GM12872 (cell line): ENCODE data around the gene ATP1B2.

Experiments
- CTCF ChIP-seq: IDR thresholded peaks from 3 replicates; pipeline ENCODE4 v1.5.1; 2011; ENCODE audit warnings: low read depth, mild to moderate bottlenecking, low read length, moderate library complexity; ENCODE audit not compliant: insufficient read depth

ATP1B2 gene

GRCh38 chr17:7615265-7615747 is 35.4 kb upstream of the ATP1B2 start:
- no peak for TF ChIP-seq CTCF

- TF ChIP-seq CTCF, result no peak
Observed at GRCh38 chr17:7618608-7619007, 32.1 kb upstream of the ATP1B2 start.

GRCh38 chr17:7620835-7621234 is 29.9 kb upstream of the ATP1B2 start:
- no peak for TF ChIP-seq CTCF

GRCh38 chr17:7623661-7624060 is 27.1 kb upstream of the ATP1B2 start:
- TF ChIP-seq CTCF, result no peak

DNA sequence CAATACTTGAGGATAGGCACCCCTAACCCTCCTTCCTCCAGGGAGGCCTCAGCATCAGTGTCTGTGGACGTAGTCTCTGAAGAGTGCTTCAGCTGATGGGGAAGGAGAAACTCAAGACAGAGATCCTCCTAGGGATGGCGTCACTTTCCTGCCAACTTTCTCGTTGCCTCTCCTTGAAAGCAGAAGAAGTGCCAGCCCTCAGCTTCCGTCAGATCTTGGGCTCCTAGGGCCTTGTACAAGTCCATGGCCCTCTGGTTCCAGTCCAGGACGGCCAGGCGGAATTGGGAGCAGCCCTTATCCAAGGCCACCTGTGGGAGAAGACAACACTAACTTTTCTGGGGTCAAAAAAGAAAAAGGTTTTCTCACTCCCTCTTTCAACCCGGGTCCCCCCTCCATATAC is 24.4 kb upstream of the ATP1B2 start:
- no peak for TF ChIP-seq CTCF

GRCh38 chr17:7626956-7627249 is 23.8 kb upstream of the ATP1B2 start:
- no peak for TF ChIP-seq CTCF

GRCh38 chr17:7627250-7628121 is 23.2 kb upstream of the ATP1B2 start, which contains the start of gene SAT2:
TSS of gene SAT2 (minus strand) at chr17:7627821. CDS start at chr17:7627635, 186 bp downstream.
- TF ChIP-seq CTCF, result no peak
